GM10266 (cell line): ENCODE measurements around the gene IER5L.

Experiments used
- DNase-seq: peaks from one replicate; pipeline ENCODE4 v3.0.0; 2012; ENCODE audit errors: extremely low spot score
- TF ChIP-seq, protein P1 (sequence below): IDR thresholded peaks from 2 replicates; pipeline ENCODE4 v1.5.1; 2012; ENCODE audit warnings: mild to moderate bottlenecking, low read depth; ENCODE audit not compliant: control insufficient read depth, insufficient read depth; ENCODE audit errors: missing control alignments

Gene IER5L

DNA sequence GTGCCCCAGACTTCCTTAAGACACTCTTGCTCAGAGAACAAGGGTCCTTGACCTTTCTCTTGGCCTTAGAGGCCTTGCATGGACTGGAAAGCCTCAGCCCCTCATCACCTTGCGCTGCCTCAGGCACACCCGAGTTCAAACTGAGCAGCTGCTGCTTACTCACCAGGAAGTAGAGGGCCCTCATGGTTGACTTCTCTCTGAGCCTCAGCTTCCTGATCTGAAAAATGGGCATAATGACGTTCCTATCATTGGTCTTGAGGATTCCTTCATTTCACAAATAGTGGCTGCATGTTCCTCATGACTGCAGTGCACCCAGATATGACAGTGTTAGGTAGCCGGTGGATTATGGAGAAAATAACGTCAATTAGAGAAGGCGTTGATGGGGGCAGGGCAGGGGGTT is 28.6 kb downstream of the IER5L start:
- TF ChIP-seq, protein P1, sequence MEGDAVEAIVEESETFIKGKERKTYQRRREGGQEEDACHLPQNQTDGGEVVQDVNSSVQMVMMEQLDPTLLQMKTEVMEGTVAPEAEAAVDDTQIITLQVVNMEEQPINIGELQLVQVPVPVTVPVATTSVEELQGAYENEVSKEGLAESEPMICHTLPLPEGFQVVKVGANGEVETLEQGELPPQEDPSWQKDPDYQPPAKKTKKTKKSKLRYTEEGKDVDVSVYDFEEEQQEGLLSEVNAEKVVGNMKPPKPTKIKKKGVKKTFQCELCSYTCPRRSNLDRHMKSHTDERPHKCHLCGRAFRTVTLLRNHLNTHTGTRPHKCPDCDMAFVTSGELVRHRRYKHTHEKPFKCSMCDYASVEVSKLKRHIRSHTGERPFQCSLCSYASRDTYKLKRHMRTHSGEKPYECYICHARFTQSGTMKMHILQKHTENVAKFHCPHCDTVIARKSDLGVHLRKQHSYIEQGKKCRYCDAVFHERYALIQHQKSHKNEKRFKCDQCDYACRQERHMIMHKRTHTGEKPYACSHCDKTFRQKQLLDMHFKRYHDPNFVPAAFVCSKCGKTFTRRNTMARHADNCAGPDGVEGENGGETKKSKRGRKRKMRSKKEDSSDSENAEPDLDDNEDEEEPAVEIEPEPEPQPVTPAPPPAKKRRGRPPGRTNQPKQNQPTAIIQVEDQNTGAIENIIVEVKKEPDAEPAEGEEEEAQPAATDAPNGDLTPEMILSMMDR: no peak
- DNase-seq: no peak

DNA sequence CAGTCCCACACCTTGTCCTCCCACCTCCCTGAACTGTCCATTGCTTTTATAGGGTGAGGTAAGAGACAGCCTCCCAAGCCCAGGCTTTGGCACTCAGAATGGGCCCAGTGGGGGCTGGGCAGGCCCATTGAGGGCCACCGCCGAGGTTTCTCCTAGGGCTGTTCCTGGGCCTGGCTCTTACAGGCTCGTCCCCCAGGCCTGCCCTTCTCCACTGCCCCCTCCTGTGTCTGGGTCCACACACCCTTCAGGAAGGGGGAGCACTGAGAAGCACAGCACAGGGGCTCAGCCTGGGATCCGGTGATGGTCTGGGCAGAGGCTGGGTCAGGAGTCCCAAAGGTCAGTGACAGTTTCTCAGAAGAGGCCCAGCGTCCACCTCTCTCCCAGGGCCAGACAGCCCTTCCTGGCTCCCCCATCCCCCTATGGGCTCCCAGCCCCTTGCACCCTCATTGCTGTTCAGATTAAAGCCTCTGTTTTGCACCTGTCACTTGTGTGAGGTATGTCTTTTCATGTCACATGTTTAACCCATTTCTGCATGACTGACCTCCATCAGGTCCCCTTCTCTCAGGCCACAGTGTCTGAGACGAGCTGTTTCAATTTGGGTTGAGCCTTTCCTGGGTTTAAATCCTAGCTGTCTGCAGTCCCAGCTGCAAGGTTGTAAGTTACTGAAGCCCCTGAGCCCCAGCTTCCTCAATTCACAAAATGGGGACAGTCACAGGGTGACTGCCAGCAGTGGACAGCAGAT is 29.4 kb downstream of the IER5L start:
- TF ChIP-seq, protein P1: no peak
- DNase-seq: peak; percentile 51

DNA sequence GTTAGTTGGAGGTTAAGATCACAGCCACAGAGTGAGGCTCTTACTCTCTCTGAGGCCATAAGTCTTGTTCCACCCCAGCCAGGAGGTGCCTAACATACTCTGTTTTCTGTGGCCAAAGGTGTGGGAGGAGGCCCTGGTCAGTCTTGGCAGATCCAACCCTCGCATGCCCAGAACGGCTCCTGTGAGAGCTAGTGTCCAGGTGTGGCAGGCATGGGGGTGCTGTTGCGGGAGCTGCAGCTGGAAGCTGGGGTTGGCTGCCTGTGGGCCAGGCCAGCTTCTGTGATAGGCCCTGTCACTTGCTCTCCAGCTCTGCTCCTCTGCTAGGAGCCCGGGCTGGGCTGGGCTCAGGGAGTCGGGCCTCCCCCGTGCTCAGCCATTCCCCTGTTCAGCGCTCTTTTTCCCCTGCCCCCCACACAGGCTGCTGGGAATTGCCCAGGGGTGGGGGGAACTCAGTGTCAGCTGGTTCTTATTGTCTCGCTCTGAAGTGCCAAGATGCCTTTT is 31.6 kb downstream of the IER5L start:
- no peak for DNase-seq
- TF ChIP-seq, protein P1: no peak

DNA sequence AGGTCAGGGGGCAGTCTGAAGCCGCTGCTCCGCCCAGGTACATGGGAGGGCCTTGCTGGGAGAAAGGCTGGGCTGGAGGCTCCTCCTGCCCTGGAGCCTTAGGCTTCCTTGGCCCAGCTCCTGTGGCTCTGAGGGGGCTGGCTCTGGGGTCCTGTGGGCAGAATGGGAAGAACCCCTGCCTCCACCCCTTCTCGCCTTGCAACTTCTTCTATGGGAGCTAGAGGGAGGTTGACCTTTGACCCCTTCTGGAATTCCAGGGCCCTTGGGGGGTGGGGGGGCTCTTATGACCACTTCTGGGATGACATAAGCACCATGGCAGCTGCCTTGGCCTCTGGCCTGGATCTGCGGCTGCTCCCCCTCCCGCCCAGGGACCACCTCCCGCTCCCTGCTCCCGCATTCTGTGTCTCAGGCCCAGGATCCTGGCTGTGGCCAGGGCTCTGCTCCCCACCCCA is 32.2 kb downstream of the IER5L start:
- TF ChIP-seq, protein P1: no peak
- no peak for DNase-seq

DNA sequence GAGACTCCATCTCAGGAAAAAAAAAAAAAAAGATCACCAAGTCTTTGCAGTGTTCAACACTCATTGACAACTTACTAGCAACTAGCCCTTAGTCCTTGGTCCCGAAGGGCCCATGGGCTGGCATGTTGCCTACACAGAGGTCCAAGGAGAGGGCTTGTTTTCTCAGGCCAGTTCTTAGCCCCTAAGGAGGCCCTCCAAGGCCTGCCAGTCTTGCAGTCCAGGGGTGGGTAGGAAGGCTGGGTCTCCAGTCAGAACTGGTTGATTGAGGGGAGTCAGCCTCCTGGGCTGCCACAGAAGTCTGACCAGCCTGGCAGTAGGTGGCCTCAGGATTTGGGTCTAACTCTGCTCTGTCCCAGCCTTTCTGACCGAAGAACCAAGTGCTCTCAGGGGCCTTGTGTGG is 32.7 kb downstream of the IER5L start:
- no peak for DNase-seq
- TF ChIP-seq, protein P1: no peak

DNA sequence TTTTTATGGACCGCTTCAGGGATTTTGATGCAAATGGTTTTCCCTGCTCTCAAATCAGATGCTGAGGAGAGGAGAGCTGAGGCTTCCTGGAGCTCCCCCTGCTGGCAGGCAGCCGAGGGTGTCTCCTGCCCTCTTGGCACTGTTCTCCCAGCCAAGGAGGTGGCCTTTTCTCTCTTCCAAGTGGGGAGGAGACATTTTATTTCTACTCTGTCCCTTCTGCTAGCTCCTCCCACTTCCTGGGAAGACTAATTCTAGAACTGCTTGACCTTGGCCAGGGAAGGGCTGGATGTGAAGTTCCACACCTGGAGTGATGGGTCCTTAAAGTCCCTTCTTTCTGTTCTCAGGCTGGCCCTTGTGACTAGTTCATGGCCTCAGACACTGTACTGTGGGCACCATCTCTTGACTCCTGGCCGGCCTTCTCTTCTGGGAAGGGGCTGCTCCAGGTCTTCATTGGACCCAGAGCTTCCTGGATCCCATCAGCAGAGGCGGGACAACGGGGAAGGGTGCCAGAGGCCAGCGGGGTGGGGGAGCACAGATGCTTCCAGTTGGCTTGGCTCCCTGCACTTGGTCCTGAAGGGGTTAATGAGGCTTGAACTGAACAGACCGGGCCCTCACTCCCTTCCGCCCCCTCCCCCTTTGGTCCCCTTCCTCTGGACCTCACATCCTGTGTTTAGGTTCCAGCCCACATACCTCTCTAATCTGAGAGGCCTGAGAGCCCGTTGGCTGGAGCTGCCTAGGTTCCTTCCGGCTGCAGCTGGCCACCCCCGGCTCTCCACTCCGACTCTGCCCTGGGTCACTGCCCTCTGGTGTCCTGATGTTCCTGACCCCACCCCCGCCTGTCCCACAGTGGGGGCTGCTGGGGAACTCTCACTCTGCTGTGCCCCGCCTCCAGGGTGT is 34.8 kb downstream of the IER5L start:
- TF ChIP-seq, protein P1: peak; percentile 91
- DNase-seq: peak; percentile 79
